ENCODE measurements around the gene NUP98. TPM values are rescaled to one million over a fixed set of nuclear protein-coding genes. Genes with fewer than 3 reads are reported as not detected.
"Not testable (repeated sequence)": the region's sequence is repeated elsewhere in the genome, so short reads cannot be mapped to it uniquely, and the experiment has no call there.

NUP98 gene
- total RNA-seq, 1 donor from 2014 or later, result 40.4 TPM

- ATAC-seq, result no peak
- intact Hi-C loops (cut with DNase I), result no loop called here
- no peak for DNase-seq (ENCODE audit: missing footprints)
Observed at GRCh38 chr11:3662856-3663255, 134.5 kb downstream of the NUP98 start.

DNA sequence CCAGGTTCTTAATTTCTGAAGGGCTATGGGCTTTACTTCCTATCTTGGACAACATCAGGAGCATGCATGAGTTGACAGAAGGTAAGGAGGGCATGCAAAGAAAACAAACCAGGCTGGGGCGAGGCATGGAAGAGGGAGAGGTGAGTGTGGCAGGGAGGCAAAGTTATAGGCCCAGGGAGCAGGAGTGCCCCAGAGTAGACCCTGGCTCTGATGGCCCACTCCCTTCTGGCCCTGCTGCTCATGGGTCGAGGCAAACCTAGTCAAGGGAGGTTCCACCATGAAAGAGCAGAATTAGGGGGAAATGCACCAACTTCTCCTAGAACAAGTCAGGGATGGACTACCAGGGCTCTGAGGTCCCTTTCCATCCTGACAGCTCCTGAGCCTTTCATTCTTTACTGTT, 136.4 kb downstream of the NUP98 start:
- ATAC-seq (no peak), DNase-seq (ENCODE audit: missing footprints) (no peak)
- intact Hi-C loops (cut with DNase I), result no loop called here

GRCh38 chr11:3659595-3660515, 137.5 kb downstream of the NUP98 start:
- ATAC-seq (no peak), DNase-seq (ENCODE audit: missing footprints) (no peak)
- intact Hi-C loops (cut with DNase I), result no loop called here

DNA sequence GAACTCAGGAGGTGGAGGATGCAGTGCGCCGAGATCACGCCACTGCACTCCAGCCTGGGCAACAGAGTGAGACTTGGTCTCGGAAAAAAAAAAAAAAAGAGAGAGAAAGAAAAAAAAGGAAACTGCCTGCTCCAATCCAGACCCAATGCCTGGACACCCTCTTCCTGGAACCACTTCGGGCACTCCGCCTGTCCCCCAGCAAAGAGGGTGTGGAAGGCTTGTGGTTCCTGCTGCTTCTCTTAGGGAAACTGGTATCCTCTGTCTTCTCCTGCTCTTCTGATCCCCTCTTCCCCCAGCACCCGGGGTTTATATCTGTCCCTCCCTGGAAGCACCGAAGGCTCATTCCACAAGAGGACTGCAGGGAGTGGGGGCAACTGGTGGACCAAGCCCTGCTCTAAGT, 139.1 kb downstream of the NUP98 start:
- DNase-seq (ENCODE audit: missing footprints) (no peak), ATAC-seq (no peak)
- intact Hi-C loops (cut with DNase I), result no loop called here

GRCh38 chr11:3657331-3657730, 140.0 kb downstream of the NUP98 start:
- ATAC-seq; DNase-seq (ENCODE audit: missing footprints); intact Hi-C loops (cut with DNase I): not testable (repeated sequence)

- intact Hi-C loops (cut with DNase I), result no loop called here
- ATAC-seq, result no peak
- no peak for DNase-seq (ENCODE audit: missing footprints)
Observed at GRCh38 chr11:3655547-3655946, 141.8 kb downstream of the NUP98 start.

GRCh38 chr11:3652514-3652913, 144.8 kb downstream of the NUP98 start:
- intact Hi-C loops (cut with DNase I); DNase-seq (ENCODE audit: missing footprints): not testable (repeated sequence)

GRCh38 chr11:3649374-3649773, 148.0 kb downstream of the NUP98 start:
- intact Hi-C loops (cut with DNase I); ATAC-seq; DNase-seq (ENCODE audit: missing footprints): not testable (repeated sequence)

More at GRCh38 chr11:3652514-3652913, 144.8 kb downstream of the NUP98 start:
- ATAC-seq, result not testable (repeated sequence)

GRCh38 chr11:3648843-3649242, 148.5 kb downstream of the NUP98 start:
- ATAC-seq; DNase-seq (ENCODE audit: missing footprints); intact Hi-C loops (cut with DNase I): not testable (repeated sequence)

DNA sequence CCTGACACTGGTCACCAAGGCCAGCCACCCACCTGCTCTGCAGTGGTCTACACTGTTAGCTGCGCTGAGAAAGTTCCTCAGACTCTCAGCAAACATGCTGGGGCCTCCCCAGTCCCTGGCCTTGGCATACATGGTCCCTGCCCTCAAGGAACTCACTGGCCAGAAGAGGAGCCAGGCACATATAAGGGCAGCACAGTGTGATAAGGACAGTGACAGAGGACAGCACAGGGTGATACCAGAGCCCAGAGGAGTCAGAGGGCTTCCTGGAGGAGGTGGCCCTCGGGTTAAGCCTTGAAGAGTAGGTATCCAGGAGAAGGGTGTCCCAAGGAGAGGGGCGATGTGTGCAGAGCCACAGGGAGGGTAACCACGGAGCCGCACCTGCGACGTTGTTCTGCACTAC, 151.8 kb downstream of the NUP98 start:
- intact Hi-C loops (cut with DNase I), result no loop called here
- DNase-seq (ENCODE audit: missing footprints) (no peak), ATAC-seq (no peak)

DNA sequence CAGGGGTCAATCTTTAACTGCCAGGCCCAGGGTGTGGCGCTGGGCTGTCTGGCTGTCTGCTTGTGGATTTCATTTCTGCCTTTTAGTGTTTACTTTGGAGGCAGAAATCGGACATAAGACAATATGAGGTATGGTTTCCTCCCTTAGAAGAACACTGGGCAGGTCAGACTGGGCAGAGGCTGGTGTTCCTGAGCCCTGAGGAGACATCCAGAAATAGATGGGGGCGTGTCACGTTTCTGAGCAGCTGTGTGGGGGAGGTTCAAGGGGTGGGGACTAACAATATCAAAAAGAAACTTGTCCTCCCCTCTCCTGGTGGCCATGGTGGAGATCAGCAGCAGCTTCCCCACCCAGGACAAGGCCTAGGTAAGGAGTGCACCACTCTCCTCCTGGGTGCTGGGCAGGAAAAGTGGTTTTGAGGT, 152.5 kb downstream of the NUP98 start, which contains the start of gene ART1:
Gene ART1 (plus strand): TSS at position 312 of the 419 bp plus-strand sequence. CDS start 14,086 bp downstream, outside the sequence.
- intact Hi-C loops (cut with DNase I), result loop anchor here (5.0 kb wide), 1 partner anchor 37 kb away; no protein-coding TSS in a partner anchor
- DNase-seq (ENCODE audit: missing footprints), result no peak
- ATAC-seq, result peak; percentile 71

DNA sequence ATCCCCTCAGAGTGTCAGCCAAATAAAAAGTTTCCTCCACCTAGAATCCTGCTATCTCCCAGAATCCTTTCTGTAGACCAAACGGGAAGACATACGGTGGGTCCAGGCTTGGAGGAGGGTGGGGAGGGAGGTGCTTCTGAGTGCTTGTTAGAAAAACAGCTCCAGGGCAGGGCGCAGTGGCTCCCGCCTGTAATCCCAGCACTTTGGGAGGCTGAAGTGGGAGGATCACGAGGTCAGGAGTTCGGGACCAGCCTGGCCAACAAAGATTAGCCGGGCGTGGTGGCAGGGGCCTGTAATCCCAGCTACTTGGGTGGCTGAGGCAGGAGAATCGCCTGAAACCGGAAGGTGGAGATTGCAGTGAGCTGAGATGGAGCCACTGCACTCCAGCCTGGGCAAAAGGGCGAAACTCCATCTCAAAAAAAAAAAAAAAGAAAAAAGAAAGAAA, 154.2 kb downstream of the NUP98 start:
- intact Hi-C loops (cut with DNase I), result loop anchor here (5.0 kb wide), 1 partner anchor 39 kb away; no protein-coding TSS in a partner anchor
- not testable (repeated sequence) for DNase-seq (ENCODE audit: missing footprints)

GRCh38 chr11:3642071-3642951, 155.0 kb downstream of the NUP98 start:
- ATAC-seq, result peak; percentile 92
- intact Hi-C loops (cut with DNase I), result loop anchor here (5.0 kb wide), 1 partner anchor 40 kb away; no protein-coding TSS in a partner anchor
- peak; percentile 93 for DNase-seq (ENCODE audit: missing footprints)

More for the DNA sequence above, 154.2 kb downstream of the NUP98 start:
- not testable (repeated sequence) for ATAC-seq

DNA sequence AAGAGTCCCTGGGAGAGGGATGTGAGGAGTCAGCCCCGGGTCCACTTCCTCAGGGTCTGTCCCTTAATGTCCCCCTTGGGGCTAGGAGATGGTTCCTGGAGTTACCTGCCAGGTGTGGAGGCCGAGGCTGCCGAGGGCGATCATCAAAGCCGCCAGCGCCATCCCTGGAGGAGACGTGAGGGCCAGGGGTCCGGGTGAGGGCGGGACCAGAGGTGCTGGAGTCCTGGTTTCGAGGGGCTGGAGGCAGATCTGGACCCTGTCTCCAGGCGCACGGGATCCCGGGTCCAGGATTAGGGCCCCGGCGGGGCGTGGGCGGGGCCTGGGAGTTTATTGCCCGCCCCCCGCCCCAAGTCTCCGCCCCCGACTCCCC, 155.7 kb downstream of the NUP98 start, which contains the start of gene ART5:
Gene ART5 (minus strand): TSS at position 292 of the 370 bp plus-strand sequence. CDS start 130 bp downstream, at position 162.
- intact Hi-C loops (cut with DNase I), result loop anchor here (5.0 kb wide), 1 partner anchor 41 kb away; no protein-coding TSS in a partner anchor
- ATAC-seq (no peak), DNase-seq (ENCODE audit: missing footprints) (peak; percentile 64)

DNA sequence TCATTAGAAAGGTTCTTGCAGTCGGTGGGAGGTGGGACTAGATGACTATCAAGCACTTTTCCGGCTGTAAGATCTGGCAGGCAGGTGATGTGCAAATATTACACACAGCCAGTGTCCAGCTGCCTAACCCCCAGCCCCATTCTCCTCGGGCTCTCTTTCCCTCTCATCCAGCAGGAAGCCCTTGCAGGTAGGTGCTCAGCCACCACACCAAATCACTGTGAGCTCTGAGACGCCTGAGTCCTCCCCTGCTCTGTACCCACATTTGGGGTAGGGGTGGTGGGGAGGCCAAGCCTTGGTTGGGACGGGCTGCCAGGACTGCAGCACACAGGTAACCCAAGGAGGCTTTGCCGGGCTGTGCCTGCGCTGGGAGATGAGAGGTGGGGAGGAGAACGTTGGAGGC, 156.2 kb downstream of the NUP98 start:
- DNase-seq (ENCODE audit: missing footprints) (no peak), ATAC-seq (no peak)
- intact Hi-C loops (cut with DNase I), result loop anchor here (5.0 kb wide), 1 partner anchor 41 kb away; no protein-coding TSS in a partner anchor

DNA sequence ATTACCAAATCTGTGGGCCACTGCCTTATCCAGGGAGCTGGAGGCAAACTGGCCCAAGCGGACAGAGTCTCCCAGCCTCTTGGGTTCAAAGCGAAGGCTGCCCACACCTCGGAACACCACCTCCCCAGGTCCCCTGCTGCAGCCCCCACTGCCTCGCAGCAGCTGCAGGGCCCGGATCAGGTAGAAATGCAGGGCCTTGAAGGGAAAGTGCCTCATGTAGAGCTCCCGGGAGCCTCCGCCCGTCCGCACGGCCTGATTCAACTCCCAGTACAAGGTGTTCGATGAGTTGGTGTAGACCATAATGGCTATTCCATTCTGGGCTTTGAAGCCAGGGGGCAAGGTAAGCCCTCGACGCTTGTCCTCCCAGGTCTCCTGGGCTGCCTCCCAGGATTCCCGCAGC, 157.5 kb downstream of the NUP98 start:
- intact Hi-C loops (cut with DNase I), result loop anchor here (5.0 kb wide), 1 partner anchor 42 kb away; no protein-coding TSS in a partner anchor
- DNase-seq (ENCODE audit: missing footprints) (peak; percentile 66), ATAC-seq (no peak)

DNA sequence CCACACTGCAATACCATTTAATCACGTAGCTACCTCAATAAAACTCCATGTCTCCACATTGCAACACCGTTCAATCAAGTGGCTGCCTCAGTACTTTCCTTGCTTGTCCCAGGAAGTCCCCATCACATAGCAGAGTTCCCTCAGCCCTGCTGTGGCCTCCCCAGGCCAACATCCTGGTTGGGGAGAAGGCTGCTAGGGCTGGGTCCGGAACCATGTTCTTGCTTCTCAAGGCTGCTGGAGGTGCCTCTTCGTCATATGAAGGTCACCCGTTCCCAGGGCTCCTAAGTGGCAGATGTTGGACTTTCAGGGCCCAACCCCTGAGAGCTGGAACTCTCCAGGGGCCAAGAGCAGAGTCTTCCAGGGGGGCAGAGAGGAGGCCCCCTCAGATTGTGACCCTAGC, 158.8 kb downstream of the NUP98 start:
- intact Hi-C loops (cut with DNase I), result no loop called here
- no peak for DNase-seq (ENCODE audit: missing footprints)
- ATAC-seq, result no peak

DNA sequence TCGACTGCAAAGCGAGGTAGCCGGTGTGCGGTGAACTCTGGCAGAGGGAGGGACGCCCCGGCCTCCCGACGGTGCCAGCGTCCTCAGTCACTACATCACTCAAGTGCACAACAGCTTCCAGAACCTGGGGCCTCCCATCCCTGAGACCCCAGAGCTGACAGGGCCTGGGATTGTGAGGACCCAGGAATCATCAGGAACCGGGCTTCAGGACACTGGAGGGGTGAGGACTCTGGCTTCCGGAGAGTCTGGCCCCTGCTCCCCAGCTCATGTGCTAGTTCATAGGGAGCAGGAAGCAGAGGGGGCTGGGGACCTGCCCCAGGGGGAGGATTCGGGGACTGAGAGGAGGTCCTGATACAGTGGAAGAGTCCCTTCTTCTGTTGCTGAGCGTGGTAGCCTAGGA, 160.2 kb downstream of the NUP98 start:
- intact Hi-C loops (cut with DNase I), result no loop called here
- ATAC-seq, result no peak
- no peak for DNase-seq (ENCODE audit: missing footprints)

All from Right ventricle myocardium inferior (tissue), 1 donor.